ENCODE measurements around the gene FAM184B. TPM values are rescaled to one million over a fixed set of nuclear protein-coding genes. Genes with fewer than 3 reads are reported as not detected.

The FAM184B gene
- total RNA-seq, result under 0.01 TPM in 1 of 2 replicates, not detected in the other

GRCh38 chr4:17781300-17782287, at the start of gene FAM184B:
TSS of gene FAM184B (minus strand) at chr4:17781621. CDS start at chr4:17781299, 322 bp downstream.

GRCh38 chr4:17810260-17811077, 29.0 kb upstream of the FAM184B start, which contains the start of the genes DCAF16 and NCAPG:
TSS of gene DCAF16 (minus strand) at chr4:17810757. CDS start at chr4:17804141, 6,616 bp downstream.
TSS of gene NCAPG (plus strand) at chr4:17810979. CDS start at chr4:17811078, 99 bp downstream.

GRCh38 chr4:17614416-17615299, 166.8 kb downstream of the FAM184B start, which contains the start of gene MED28:
TSS of gene MED28 (plus strand) at chr4:17614641. CDS start at chr4:17614655, 14 bp downstream.

Other genes starting within 250 kb of the FAM184B start
- gene LAP3, start 204.4 kb downstream of the FAM184B start, total RNA-seq, result 64.3 and 89.5 TPM in 2 replicates
- gene MED28, start 167.0 kb downstream of the FAM184B start, total RNA-seq, result 7.5 and 12.0 TPM in 2 replicates
- 24.2 and 26.0 TPM in 2 replicates for gene DCAF16, start 29.1 kb upstream of the FAM184B start, total RNA-seq
- 0.28 and 0.34 TPM in 2 replicates for gene NCAPG, start 29.4 kb upstream of the FAM184B start, total RNA-seq
- gene LCORL, start 240.1 kb upstream of the FAM184B start, total RNA-seq, result 9.1 and 10.9 TPM in 2 replicates

Measured in nasal cavity respiratory epithelium epithelial cell of viscerocranial mucosa (primary cell).